Measurements from ENCODE around the gene CD99.

DNA sequence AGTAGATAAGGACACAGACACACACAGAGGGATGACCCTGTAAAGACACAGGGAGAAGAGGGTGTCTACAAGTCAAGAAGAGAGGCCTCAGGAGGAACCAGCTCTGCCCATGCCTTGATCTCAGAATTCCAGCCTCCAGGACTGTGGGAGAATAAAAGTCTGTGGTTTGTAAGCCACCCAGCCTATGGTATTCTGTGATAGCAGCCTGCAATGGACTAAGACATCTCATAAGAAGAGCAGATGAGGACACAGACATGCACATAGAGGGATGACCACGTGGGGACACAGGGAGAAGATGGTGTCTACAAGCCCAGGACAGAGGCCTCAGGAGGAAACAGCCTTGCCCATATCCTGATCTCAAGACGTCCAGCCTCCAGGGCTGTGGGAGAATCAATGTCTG lies 70.2 kb downstream of the CD99 start:
- no peak for TF ChIP-seq POLR2A (IDR thresholded peaks at IDR 0.05)
- TF ChIP-seq, protein P1, sequence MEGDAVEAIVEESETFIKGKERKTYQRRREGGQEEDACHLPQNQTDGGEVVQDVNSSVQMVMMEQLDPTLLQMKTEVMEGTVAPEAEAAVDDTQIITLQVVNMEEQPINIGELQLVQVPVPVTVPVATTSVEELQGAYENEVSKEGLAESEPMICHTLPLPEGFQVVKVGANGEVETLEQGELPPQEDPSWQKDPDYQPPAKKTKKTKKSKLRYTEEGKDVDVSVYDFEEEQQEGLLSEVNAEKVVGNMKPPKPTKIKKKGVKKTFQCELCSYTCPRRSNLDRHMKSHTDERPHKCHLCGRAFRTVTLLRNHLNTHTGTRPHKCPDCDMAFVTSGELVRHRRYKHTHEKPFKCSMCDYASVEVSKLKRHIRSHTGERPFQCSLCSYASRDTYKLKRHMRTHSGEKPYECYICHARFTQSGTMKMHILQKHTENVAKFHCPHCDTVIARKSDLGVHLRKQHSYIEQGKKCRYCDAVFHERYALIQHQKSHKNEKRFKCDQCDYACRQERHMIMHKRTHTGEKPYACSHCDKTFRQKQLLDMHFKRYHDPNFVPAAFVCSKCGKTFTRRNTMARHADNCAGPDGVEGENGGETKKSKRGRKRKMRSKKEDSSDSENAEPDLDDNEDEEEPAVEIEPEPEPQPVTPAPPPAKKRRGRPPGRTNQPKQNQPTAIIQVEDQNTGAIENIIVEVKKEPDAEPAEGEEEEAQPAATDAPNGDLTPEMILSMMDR (IDR thresholded peaks at IDR 0.05): no peak
